ENCODE results near the gene TMEM87B.

GRCh38 chr2:112121682-112122254, 66.7 kb downstream of the TMEM87B start:
- TF ChIP-seq EP300 (IDR thresholded peaks at IDR 0.05) (no peak), CTCF (IDR thresholded peaks at IDR 0.05) (peak in 5 of 6 experiments; percentile 37 to 50 (median 47))

Measured in upper lobe of left lung (tissue), 4 donors.